Ovary (tissue), 3 donors: ENCODE results near the gene RASGRP4.

Experiments
- CTCF ChIP-seq, 3 donors: fragments of 450-650 bp in 2 of 3; fragments of 200-600 bp in 1 of 3; IDR thresholded peaks; one replicate each; pipeline versions ENCODE4 v1.5.1 to v1.8.0; 2016 to 2022; ENCODE audit warnings: antibody characterized with exemption in 3 of 3, mild to moderate bottlenecking in 1 of 3
- EP300 ChIP-seq: sonication (generic); formaldehyde crosslinking; IDR thresholded peaks from one replicate; pipeline ENCODE4 v1.6.1; 2017; ENCODE audit warnings: antibody characterized with exemption
- POLR2A ChIP-seq: fragments of 450-650 bp; IDR thresholded peaks from one replicate; pipeline ENCODE4 v1.6.1; 2017; ENCODE audit warnings: antibody characterized with exemption, mild to moderate bottlenecking, moderate library complexity
- donor health status: DM: no; HTN: no; CAD: no.

DNA sequence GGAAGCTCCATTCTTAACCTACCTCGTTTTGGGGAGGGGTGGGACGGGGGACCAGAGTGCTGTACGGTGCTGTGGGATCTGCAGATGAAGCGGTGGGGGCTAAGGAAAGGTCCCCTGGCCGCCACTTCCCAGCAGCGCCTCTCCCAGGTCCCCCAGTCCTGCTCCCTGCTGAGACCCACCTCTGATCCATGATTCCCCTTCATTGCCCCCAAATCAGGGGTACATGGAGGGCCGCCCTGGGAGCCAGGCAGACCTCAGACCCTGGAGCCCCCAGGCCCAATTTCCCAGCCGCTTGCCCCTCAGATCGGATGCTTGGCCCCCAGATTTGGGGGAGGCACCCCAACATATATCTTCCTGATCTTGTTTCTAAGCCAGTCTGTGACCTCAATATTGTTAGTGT, 26.9 kb downstream of the RASGRP4 start:
- TF ChIP-seq CTCF (IDR thresholded peaks at IDR 0.05): no peak
- no peak for TF ChIP-seq POLR2A
- no peak for TF ChIP-seq EP300
